Neural cell (in vitro differentiated cells): Measurements from ENCODE around the gene TNFRSF13B. TPM values are rescaled to one million over a fixed set of nuclear protein-coding genes. Genes with fewer than 3 reads are reported as not detected.

Experiments
- H2AFZ ChIP-seq: fragments of 200-600, 300-800 bp; sonication (generic), shearing (Covaris generic); 2 replicates; pipeline ENCODE4 v1.6.0; 2014; ENCODE audit warnings: low read depth, mild to moderate bottlenecking, antibody characterized with exemption, low read length, moderate library complexity
- H3F3A ChIP-seq: fragments of 200-600 bp; shearing (Covaris generic); 2 replicates; pipeline ENCODE4 v1.6.1; 2016; ENCODE audit warnings: mild to moderate bottlenecking, moderate library complexity, mixed read lengths, antibody characterized with exemption, low read length; ENCODE audit not compliant: insufficient read depth, poor library complexity, severe bottlenecking
- H3K27ac ChIP-seq: fragments of 200-600, 300-800 bp; sonication (generic), shearing (Covaris generic); 2 replicates; pipeline ENCODE4 v1.5.1; 2014; ENCODE audit warnings: mild to moderate bottlenecking, low read length, moderate library complexity
- H3K27me3 ChIP-seq: fragments of 300-800, 200-600 bp; sonication (generic), shearing (Covaris generic); 2 replicates; pipeline ENCODE4 v1.6.0; 2014; ENCODE audit warnings: mild to moderate bottlenecking, low read depth, low read length, moderate library complexity; ENCODE audit not compliant: insufficient read depth
- H3K36me3 ChIP-seq: fragments of 300-800, 200-600 bp; sonication (generic), shearing (Covaris generic); 2 replicates; pipeline ENCODE4 v1.5.1; 2014; ENCODE audit warnings: mild to moderate bottlenecking, antibody characterized with exemption, low read length, moderate library complexity; ENCODE audit not compliant: insufficient read depth
- H3K4me2 ChIP-seq: fragments of 300-800, 200-600 bp; sonication (generic), shearing (Covaris generic); 2 replicates; pipeline ENCODE4 v1.6.0; 2014; ENCODE audit warnings: mild to moderate bottlenecking, low read length
- H3K4me3 ChIP-seq: fragments of 300-800, 200-600 bp; sonication (generic), shearing (Covaris generic); 2 replicates; pipeline ENCODE4 v1.5.1; 2014; ENCODE audit warnings: mild to moderate bottlenecking, low read length, moderate library complexity
- H3K79me2 ChIP-seq: fragments of 200-600 bp; shearing (Covaris generic); replicated peaks from 2 replicates; pipeline ENCODE4 v1.6.0; 2014; ENCODE audit warnings: mild to moderate bottlenecking, low read length, moderate library complexity; ENCODE audit not compliant: insufficient read depth
- H3K9ac ChIP-seq: fragments of 300-800, 200-600 bp; sonication (generic), shearing (Covaris generic); 2 replicates; pipeline ENCODE4 v1.6.1; 2016; ENCODE audit warnings: mild to moderate bottlenecking, low read length, mixed read lengths
- H3K9me2 ChIP-seq: fragments of 200-600 bp; shearing (Covaris generic); 2 replicates; pipeline ENCODE4 v1.6.1; 2016; ENCODE audit warnings: mild to moderate bottlenecking, low read length, mixed read lengths; ENCODE audit not compliant: insufficient read depth
- H3K9me3 ChIP-seq: fragments of 200-600, 300-800 bp; sonication (generic), shearing (Covaris generic); 2 replicates; pipeline ENCODE4 v1.6.1; 2016; ENCODE audit warnings: mild to moderate bottlenecking, mixed run types, low read length, moderate library complexity, mixed read lengths
- H4K20me1 ChIP-seq: fragments of 200-600 bp; shearing (Covaris generic); 2 replicates; pipeline ENCODE4 v1.6.1; 2016; ENCODE audit warnings: mild to moderate bottlenecking, mixed run types; ENCODE audit not compliant: insufficient read depth
- CTCF ChIP-seq: fragments of 450-650 bp; IDR thresholded peaks from 2 replicates; pipeline ENCODE4 v1.5.1; 2014; ENCODE audit warnings: antibody characterized with exemption, mild to moderate bottlenecking, moderate library complexity; ENCODE audit not compliant: poor library complexity, severe bottlenecking
- EP300 ChIP-seq: fragments of 450-650 bp; conservative IDR thresholded peaks from 2 replicates; pipeline ENCODE4 v1.6.1; 2014; ENCODE audit warnings: antibody characterized with exemption, mild to moderate bottlenecking, moderate library complexity; ENCODE audit not compliant: poor library complexity, severe bottlenecking
- EZH2 ChIP-seq: fragments of 200-600, 300-800 bp; shearing (Covaris generic), sonication (generic); IDR thresholded peaks from 2 replicates; pipeline ENCODE4 v1.6.1; 2014; ENCODE audit warnings: antibody characterized with exemption, low read length, borderline replicate concordance, mild to moderate bottlenecking; ENCODE audit not compliant: insufficient read depth, poor library complexity, severe bottlenecking
- MXI1 ChIP-seq: fragments of 450-650 bp; conservative IDR thresholded peaks from 2 replicates; pipeline ENCODE4 v1.6.1; 2014; ENCODE audit warnings: antibody characterized with exemption, mild to moderate bottlenecking; ENCODE audit not compliant: poor library complexity, severe bottlenecking
- POLR2AphosphoS5 ChIP-seq: IDR thresholded peaks from 2 replicates; pipeline ENCODE4 v1.6.1; 2012
- RAD21 ChIP-seq: fragments of 450-650 bp; conservative IDR thresholded peaks from 2 replicates; pipeline ENCODE4 v1.6.1; 2014; ENCODE audit warnings: antibody characterized with exemption, mild to moderate bottlenecking, moderate library complexity
- REST ChIP-seq: IDR thresholded peaks from 2 replicates; pipeline ENCODE4 v1.6.1; 2012; ENCODE audit warnings: borderline replicate concordance
- SMC3 ChIP-seq: fragments of 450-650 bp; conservative IDR thresholded peaks from 2 replicates; pipeline ENCODE4 v1.6.1; 2014; ENCODE audit warnings: antibody characterized with exemption, mild to moderate bottlenecking, moderate library complexity; ENCODE audit not compliant: poor library complexity
- TAF1 ChIP-seq: IDR thresholded peaks from 2 replicates; pipeline ENCODE4 v1.6.1; 2012; ENCODE audit warnings: low read depth
- polyA plus RNA-seq: library from polyadenylated mRNA; depleted of rRNA; stranded (reverse); fragments of >200 nt; gene quantifications from 2 replicates; pipeline ENCODE4 v1.2.3, GENCODE V29; 2014

Gene TNFRSF13B
- polyA plus RNA-seq, 1 donor from 2014 or later: not detected

- H3K79me2 ChIP-seq: no peaks in the 10 kb centered on the region
- no peak for TF ChIP-seq EP300
- no peak for TF ChIP-seq EZH2
- no peak for TF ChIP-seq TAF1
- no peak for TF ChIP-seq REST
- no peak for TF ChIP-seq CTCF
- no peak for TF ChIP-seq POLR2AphosphoS5
- TF ChIP-seq MXI1: no peak
- no peak for TF ChIP-seq SMC3
- TF ChIP-seq RAD21: no peak
- H3K4me3 ChIP-seq: no peak overlapping the region
- no peak overlapping the region for H3K27ac ChIP-seq
- H2AFZ ChIP-seq: no peak overlapping the region
- no peaks in the 10 kb centered on the region for H3K27me3 ChIP-seq
- H3K9me3 ChIP-seq: no peaks in the 10 kb centered on the region
- no peaks in the 10 kb centered on the region for H4K20me1 ChIP-seq
- H3K4me2 ChIP-seq: no peak overlapping the region
- H3K9ac ChIP-seq: no peak overlapping the region
- no peaks in the 10 kb centered on the region for H3K9me2 ChIP-seq
- no peaks in the 10 kb centered on the region for H3K36me3 ChIP-seq
- no peaks in the 10 kb centered on the region for H3F3A ChIP-seq
These were observed 26.2 kb downstream of the TNFRSF13B start for GRCh38 chr17:16945663-16946218.

GRCh38 chr17:16945136-16945482 lies 26.8 kb downstream of the TNFRSF13B start:
- Histone ChIP-seq H3K9ac (no peak overlapping the region), H3K27ac (no peak overlapping the region), H3K79me2 (no peaks in the 10 kb centered on the region), H3K36me3 (no peaks in the 10 kb centered on the region), H3K9me2 (no peaks in the 10 kb centered on the region), H2AFZ (no peak overlapping the region), H3K4me3 (no peak overlapping the region), H4K20me1 (no peaks in the 10 kb centered on the region), H3F3A (no peaks in the 10 kb centered on the region), H3K9me3 (no peaks in the 10 kb centered on the region), H3K27me3 (no peaks in the 10 kb centered on the region), H3K4me2 (no peak overlapping the region)
- TF ChIP-seq TAF1 (no peak), SMC3 (no peak), POLR2AphosphoS5 (no peak), CTCF (no peak), EZH2 (no peak), RAD21 (no peak), REST (no peak), EP300 (no peak), MXI1 (no peak)
